ENCODE results near the gene TPM3. TPM values are rescaled to one million over a fixed set of nuclear protein-coding genes. Genes with fewer than 3 reads are reported as not detected.

TPM3 gene
- total and polyA plus RNA-seq, 9 of the 15 experiments (the other 6 are each of a cell fraction or from before 2014, with no cell fraction given) = 202 to 604 (median 421) TPM

DNA sequence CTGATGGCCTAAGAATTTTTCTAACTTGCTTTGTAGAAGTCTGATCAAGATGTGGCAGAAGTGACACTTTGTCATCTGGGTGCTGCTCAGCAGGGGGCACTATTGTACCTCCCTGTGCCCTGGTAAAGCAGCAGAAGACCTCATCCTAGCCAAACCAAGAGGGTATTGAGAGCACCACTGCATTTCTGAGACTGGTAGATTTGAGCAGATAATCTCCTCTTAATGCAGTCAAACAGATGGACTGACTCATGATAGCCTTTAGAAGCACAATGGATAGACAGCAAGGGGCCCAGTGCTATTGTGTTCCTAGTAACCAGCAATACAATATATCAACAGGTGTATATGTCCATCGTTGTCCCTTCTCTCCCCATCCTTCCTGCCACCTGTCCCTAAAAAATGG lies 5.7 kb downstream of the TPM3 start (continued):
- TF ChIP-seq, protein P1, sequence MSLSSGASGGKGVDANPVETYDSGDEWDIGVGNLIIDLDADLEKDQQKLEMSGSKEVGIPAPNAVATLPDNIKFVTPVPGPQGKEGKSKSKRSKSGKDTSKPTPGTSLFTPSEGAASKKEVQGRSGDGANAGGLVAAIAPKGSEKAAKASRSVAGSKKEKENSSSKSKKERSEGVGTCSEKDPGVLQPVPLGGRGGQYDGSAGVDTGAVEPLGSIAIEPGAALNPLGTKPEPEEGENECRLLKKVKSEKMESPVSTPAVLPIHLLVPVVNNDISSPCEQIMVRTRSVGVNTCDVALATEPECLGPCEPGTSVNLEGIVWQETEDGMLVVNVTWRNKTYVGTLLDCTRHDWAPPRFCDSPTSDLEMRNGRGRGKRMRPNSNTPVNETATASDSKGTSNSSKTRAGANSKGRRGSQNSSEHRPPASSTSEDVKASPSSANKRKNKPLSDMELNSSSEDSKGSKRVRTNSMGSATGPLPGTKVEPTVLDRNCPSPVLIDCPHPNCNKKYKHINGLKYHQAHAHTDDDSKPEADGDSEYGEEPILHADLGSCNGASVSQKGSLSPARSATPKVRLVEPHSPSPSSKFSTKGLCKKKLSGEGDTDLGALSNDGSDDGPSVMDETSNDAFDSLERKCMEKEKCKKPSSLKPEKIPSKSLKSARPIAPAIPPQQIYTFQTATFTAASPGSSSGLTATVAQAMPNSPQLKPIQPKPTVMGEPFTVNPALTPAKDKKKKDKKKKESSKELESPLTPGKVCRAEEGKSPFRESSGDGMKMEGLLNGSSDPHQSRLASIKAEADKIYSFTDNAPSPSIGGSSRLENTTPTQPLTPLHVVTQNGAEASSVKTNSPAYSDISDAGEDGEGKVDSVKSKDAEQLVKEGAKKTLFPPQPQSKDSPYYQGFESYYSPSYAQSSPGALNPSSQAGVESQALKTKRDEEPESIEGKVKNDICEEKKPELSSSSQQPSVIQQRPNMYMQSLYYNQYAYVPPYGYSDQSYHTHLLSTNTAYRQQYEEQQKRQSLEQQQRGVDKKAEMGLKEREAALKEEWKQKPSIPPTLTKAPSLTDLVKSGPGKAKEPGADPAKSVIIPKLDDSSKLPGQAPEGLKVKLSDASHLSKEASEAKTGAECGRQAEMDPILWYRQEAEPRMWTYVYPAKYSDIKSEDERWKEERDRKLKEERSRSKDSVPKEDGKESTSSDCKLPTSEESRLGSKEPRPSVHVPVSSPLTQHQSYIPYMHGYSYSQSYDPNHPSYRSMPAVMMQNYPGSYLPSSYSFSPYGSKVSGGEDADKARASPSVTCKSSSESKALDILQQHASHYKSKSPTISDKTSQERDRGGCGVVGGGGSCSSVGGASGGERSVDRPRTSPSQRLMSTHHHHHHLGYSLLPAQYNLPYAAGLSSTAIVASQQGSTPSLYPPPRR (CRISPR knock-in tag; IDR thresholded peaks at IDR 0.05; ENCODE audit: borderline replicate concordance) = no peak
- TF ChIP-seq BRD9 (IDR thresholded peaks at IDR 0.05; ENCODE audit: low read depth, partially characterized antibody) = peak; percentile 79
- TF ChIP-seq EGR1 (conservative IDR thresholded peaks at IDR 0.05) = no peak
- TF ChIP-seq EHMT2 (IDR thresholded peaks at IDR 0.05) = 0 out of 2 replicates have a peak, but pooled peaks have one; percentile 21
- TF ChIP-seq, protein P2, sequence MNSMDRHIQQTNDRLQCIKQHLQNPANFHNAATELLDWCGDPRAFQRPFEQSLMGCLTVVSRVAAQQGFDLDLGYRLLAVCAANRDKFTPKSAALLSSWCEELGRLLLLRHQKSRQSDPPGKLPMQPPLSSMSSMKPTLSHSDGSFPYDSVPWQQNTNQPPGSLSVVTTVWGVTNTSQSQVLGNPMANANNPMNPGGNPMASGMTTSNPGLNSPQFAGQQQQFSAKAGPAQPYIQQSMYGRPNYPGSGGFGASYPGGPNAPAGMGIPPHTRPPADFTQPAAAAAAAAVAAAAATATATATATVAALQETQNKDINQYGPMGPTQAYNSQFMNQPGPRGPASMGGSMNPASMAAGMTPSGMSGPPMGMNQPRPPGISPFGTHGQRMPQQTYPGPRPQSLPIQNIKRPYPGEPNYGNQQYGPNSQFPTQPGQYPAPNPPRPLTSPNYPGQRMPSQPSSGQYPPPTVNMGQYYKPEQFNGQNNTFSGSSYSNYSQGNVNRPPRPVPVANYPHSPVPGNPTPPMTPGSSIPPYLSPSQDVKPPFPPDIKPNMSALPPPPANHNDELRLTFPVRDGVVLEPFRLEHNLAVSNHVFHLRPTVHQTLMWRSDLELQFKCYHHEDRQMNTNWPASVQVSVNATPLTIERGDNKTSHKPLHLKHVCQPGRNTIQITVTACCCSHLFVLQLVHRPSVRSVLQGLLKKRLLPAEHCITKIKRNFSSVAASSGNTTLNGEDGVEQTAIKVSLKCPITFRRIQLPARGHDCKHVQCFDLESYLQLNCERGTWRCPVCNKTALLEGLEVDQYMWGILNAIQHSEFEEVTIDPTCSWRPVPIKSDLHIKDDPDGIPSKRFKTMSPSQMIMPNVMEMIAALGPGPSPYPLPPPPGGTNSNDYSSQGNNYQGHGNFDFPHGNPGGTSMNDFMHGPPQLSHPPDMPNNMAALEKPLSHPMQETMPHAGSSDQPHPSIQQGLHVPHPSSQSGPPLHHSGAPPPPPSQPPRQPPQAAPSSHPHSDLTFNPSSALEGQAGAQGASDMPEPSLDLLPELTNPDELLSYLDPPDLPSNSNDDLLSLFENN (IDR thresholded peaks at IDR 0.05; ENCODE audit: low read depth in 2 of 2, low read length in 2 of 2) = no peak
- peak; percentile 44 for TF ChIP-seq MEIS2 (IDR thresholded peaks at IDR 0.05; ENCODE audit: partially characterized antibody)
- peak; percentile 37; the same call in 1 of the 2 replicates for TF ChIP-seq ARID2 (IDR thresholded peaks at IDR 0.05)
- TF ChIP-seq ZNF583 (CRISPR knock-in tag; IDR thresholded peaks at IDR 0.05) = no peak
- no peak for TF ChIP-seq KAT2B (IDR thresholded peaks at IDR 0.05; ENCODE audit: low read depth, low read length)
- no peak for TF ChIP-seq ARID3B (CRISPR knock-in tag; IDR thresholded peaks at IDR 0.05; ENCODE audit: borderline replicate concordance)
- no peak for TF ChIP-seq TBP (optimal IDR thresholded peaks at IDR 0.05; ENCODE audit: low read depth, low read length)
- TF ChIP-seq ZNF282 (CRISPR knock-in tag; IDR thresholded peaks at IDR 0.05) = no peak
- TF ChIP-seq JUND (IDR thresholded peaks at IDR 0.05; ENCODE audit: borderline replicate concordance, low read depth, low read length) = peak; percentile 27; the same call in 1 of the 2 replicates
- peak; percentile 50; the same call in 1 of the 3 replicates for TF ChIP-seq JUND (tag; IDR thresholded peaks at IDR 0.05; ENCODE audit: borderline replicate concordance, low read depth, low read length)
- TF ChIP-seq STAT5A (IDR thresholded peaks at IDR 0.05; ENCODE audit: borderline replicate concordance, low read length) = no peak
- no peak for TF ChIP-seq NR2F6 (CRISPR knock-in tag; IDR thresholded peaks at IDR 0.05)
- TF ChIP-seq ZNF780A (CRISPR knock-in tag; IDR thresholded peaks at IDR 0.05) = no peak
- TF ChIP-seq POLR2A (conservative IDR thresholded peaks at IDR 0.05) = no peak
- no peak for TF ChIP-seq TARDBP (IDR thresholded peaks at IDR 0.05)
- TF ChIP-seq PHF20 (IDR thresholded peaks at IDR 0.05; ENCODE audit: partially characterized antibody) = no peak
- TF ChIP-seq ELF4 (CRISPR knock-in tag; IDR thresholded peaks at IDR 0.05) = no peak
- TF ChIP-seq FOXK2 (conservative IDR thresholded peaks at IDR 0.05 in 1 of 2, IDR thresholded peaks at IDR 0.05 in 1 of 2; ENCODE audit: low read depth in 2 of 2) = 0 out of 4 replicates have a peak, but pooled peaks of 1 of the 2 experiments have one; percentile 21

Data from K562 (cell line).